Prostate gland (tissue), 2 donors: ENCODE measurements around the gene LTF.

Experiments
- POLR2A ChIP-seq: fragments of 450-650 bp; IDR thresholded peaks from one replicate; pipeline ENCODE4 v1.6.1; 2016; ENCODE audit warnings: antibody characterized with exemption, mild to moderate bottlenecking
- POLR2AphosphoS5 ChIP-seq: sonication (generic); formaldehyde crosslinking; IDR thresholded peaks from one replicate; pipeline ENCODE4 v1.6.1; 2017; ENCODE audit warnings: antibody characterized with exemption
- TF ChIP-seq, protein P1 (sequence below), 4 experiments: fragments of 200-600 bp in 2 of 4; fragments of 450-650 bp in 2 of 4; sonication (generic) in 2 of 4; IDR thresholded peaks; 1 replicate in 3 of 4; 2 replicates in 1 of 4; pipeline ENCODE4 v1.5.1; 2016 to 2019; ENCODE audit warnings: antibody characterized with exemption in 4 of 4, mild to moderate bottlenecking in 2 of 4, moderate library complexity in 2 of 4

DNA sequence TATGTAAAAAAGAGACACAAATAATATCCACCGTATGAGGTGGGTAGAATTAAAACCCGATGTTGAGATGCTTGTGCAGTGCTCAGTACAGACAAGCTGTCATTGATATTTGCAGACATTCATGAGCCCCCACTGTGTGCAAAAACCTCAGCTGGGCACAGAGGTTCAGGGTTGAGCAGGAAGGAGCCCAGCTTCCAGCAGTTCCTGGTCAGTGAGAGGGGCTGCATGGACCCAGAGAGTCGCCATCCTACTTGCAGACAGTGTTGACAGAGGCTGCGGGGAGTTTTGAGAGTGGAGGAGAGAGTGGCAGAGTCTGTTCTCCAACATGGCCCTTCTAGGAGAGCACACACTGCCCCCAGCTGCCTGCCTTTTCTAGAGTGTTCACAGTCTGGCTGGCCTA is 6.1 kb upstream of the LTF start:
- TF ChIP-seq POLR2AphosphoS5 (no peak), POLR2A (no peak)
- TF ChIP-seq, protein P1, sequence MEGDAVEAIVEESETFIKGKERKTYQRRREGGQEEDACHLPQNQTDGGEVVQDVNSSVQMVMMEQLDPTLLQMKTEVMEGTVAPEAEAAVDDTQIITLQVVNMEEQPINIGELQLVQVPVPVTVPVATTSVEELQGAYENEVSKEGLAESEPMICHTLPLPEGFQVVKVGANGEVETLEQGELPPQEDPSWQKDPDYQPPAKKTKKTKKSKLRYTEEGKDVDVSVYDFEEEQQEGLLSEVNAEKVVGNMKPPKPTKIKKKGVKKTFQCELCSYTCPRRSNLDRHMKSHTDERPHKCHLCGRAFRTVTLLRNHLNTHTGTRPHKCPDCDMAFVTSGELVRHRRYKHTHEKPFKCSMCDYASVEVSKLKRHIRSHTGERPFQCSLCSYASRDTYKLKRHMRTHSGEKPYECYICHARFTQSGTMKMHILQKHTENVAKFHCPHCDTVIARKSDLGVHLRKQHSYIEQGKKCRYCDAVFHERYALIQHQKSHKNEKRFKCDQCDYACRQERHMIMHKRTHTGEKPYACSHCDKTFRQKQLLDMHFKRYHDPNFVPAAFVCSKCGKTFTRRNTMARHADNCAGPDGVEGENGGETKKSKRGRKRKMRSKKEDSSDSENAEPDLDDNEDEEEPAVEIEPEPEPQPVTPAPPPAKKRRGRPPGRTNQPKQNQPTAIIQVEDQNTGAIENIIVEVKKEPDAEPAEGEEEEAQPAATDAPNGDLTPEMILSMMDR (IDR thresholded peaks at IDR 0.05) = no peak
